ENCODE results near the gene HOXA6. TPM values are rescaled to one million over a fixed set of nuclear protein-coding genes. Genes with fewer than 3 reads are reported as not detected.

Gene HOXA6
- total and polyA plus RNA-seq, 4 experiments from 2014 or later = not detected

DNA sequence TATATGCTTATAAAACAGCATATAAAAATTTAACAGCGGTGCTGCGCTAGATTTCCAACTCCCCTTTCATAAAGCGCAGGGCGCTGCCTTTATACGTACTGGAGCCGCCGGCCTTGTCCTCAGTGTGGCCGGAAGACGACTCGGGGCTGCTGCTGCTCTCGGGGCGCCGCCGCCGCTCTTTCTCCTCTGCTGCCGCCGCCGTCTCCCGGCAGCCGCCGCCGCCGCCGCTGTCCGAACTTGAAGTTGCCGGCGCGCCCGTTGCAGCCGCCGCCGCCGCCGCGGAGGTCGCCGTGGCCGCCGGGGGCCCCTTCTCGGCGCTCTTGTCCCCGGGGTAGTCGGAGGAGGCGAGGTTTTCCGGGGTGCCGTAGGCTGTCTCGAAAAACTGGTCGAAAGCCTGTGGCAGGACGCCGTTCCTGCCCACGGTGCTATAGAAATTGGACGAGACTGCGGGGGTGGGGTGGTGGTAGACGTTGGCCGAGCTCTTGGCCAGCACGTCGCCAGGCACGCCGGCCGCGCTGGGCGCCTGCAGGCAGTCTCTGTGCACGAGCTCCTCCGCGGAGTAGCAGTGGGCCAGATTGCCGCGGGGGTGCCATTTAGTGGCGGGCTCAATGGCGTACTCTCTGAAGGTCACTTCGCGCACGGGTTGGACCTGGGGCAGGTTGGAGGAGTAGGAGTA is 36.9 kb upstream of the HOXA6 start:
- Mint-ChIP-seq H3K27me3 (peaks cover 61 to 70% of the 10 kb centered on the region in 2 donors), H3K27ac (peak overlapping the region in 6 of 7 donors; percentile 3 to 89 (median 65)), H3K36me3 (peaks cover 1 to 4% of the 10 kb centered on the region in 2 donors), H3K4me3 (peak overlapping the region; percentile 64 to 88 (median 76)), H3K9me3 (peaks cover 0 to 11% (median 1%) of the 10 kb centered on the region in 8 donors), H3K4me1 (peaks cover 27 to 61% (median 44%) of the 10 kb centered on the region in 4 donors)
- DNase-seq = peak in 1 of 5 donors; percentile 37
- H3K27me3 ChIP-seq (ENCODE audit: insufficient read depth, low read length) = peaks cover 77% of the 10 kb centered on the region
- ChIA-PET CTCF (ENCODE audit: partially characterized antibody) (interaction anchor here (0.5 to 1.6 kb wide), 4 partner anchors 12 to 576 kb away, joined by 3 to 8 read pairs (median 6); no protein-coding TSS in a partner anchor), POLR2A (ENCODE audit: partially characterized antibody) (interaction anchor here (0.6 to 3.1 kb wide), 8 partner anchors 10 to 334 kb away, joined by 3 to 9 read pairs (median 3); partner anchors contain the start of gene HOXA10)
- H3K4me1 ChIP-seq (ENCODE audit: insufficient read depth, low read length) = peaks cover 60% of the 10 kb centered on the region
- H3K27ac ChIP-seq (ENCODE audit: low read depth, low read length) = no peak overlapping the region
- H3K9me3 ChIP-seq (ENCODE audit: control insufficient read depth in 1 of 2, low read length in 2 of 2) = no peaks in the 10 kb centered on the region
- no peaks in the 10 kb centered on the region for H3K36me3 ChIP-seq (ENCODE audit: insufficient read depth, low read length)
- intact Hi-C loops (cut with micrococcal nuclease) = loop anchor here (1.0 kb wide), 1 partner anchor 11 kb away; no protein-coding TSS in a partner anchor
- H3K4me3 ChIP-seq (ENCODE audit: low read length in 2 of 2) = peak overlapping the region in 1 of 2 donors; percentile 39

DNA sequence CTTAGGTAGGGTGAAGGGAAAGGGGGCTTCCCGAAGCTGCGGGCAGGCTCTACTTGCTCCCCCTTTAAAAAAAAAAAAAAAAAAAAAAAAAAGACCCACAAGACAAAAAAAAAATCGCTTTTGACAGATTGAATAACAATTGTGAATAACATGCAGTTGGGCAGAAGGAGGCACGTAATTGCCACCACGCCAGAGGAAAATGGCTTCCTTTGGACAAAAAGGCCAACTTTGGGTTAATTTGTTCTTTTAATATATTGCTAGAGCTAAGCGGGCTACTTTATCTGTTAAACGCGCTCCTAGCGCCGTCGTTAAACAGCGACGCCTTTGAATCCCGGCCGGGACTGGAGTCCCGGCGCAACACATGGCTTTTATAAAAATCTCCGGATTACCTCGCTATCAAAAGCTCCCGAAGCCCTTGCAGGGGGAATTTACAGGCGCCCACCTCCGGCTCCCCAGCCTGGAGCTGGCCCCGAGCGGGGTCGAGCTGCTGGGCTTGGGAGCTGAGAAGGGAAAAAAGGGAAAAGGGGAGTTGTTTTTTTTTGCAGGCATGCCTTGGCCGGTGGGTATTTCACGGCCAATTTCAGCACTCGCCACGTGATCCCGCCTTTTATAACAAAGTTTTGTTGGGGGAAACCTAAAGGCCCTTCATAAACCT is 36.2 kb upstream of the HOXA6 start:
- Histone ChIP-seq H3K9me3 (ENCODE audit: control insufficient read depth in 1 of 2, low read length in 2 of 2) (no peaks in the 10 kb centered on the region), H3K27me3 (ENCODE audit: insufficient read depth, low read length) (peaks cover 76% of the 10 kb centered on the region), H3K4me1 (ENCODE audit: insufficient read depth, low read length) (peaks cover 55% of the 10 kb centered on the region), H3K27ac (ENCODE audit: low read depth, low read length) (no peak overlapping the region), H3K4me3 (ENCODE audit: low read length in 2 of 2) (no peak overlapping the region), H3K36me3 (ENCODE audit: insufficient read depth, low read length) (no peaks in the 10 kb centered on the region)
- Mint-ChIP-seq H3K9me3 (peaks cover 0 to 15% (median 1%) of the 10 kb centered on the region in 8 donors), H3K4me3 (peak overlapping the region in 7 of 8 donors; percentile 61 to 77 (median 72)), H3K27me3 (peaks cover 67 to 73% of the 10 kb centered on the region in 2 donors), H3K27ac (peak overlapping the region in 3 of 7 donors; percentile 62 to 89 (median 68)), H3K36me3 (peaks cover 1 to 4% of the 10 kb centered on the region in 2 donors), H3K4me1 (peaks cover 27 to 59% (median 42%) of the 10 kb centered on the region in 4 donors)
- ChIA-PET CTCF (ENCODE audit: partially characterized antibody) (interaction anchor here (1.0 to 1.6 kb wide), 3 partner anchors 11 to 508 kb away, joined by 3 to 6 read pairs (median 3); no protein-coding TSS in a partner anchor), POLR2A (ENCODE audit: partially characterized antibody) (interaction anchor here (0.5 to 2.0 kb wide), 7 partner anchors 10 to 984 kb away, joined by 3 to 9 read pairs (median 3); partner anchors contain the start of gene HOXA10)
- intact Hi-C loops (cut with micrococcal nuclease) = loop anchor here (1.0 kb wide), 1 partner anchor 11 kb away; no protein-coding TSS in a partner anchor
- DNase-seq = no peak

DNA sequence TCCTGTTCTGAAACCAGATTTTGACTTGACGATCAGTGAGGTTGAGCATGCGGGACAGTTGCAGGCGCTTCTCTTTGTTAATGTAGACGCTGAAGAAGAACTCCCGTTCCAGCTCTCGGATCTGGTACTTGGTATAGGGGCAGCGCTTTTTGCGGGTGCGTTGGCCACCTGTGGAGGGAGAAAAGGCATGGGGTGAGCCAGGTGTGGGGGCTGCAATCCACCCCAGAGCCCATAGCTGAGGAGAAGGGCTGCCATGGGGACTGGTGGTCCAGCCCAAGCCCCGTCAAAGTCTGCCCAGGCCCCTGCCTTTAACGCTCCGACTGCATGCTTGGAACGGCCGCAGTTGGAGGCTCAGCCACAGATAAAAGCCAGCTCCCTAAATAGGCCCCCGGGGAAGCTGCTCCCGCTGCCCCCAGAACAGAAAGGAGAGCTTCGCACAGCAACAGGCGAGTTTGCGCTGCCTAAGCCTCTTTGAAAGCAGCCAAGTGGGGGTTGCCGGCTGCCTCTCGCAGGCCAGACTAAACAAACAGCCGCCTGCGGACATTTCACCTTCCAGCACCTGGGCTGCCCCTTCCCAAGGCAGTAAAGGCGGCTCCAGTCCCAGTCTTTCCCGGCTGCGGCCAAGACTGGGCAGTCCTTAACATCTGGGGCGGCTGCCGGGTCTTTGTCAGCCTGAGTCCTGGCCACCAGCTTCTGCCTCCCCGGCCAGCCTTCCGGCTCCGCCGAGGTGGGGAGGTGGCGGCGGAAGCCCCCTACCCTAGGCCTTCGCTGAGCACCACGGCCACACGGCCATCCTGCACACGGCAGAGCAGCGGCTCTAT is 35.5 kb upstream of the HOXA6 start:
- Mint-ChIP-seq H3K27ac (peak overlapping the region in 3 of 7 donors; percentile 37 to 89 (median 48)), H3K4me1 (peaks cover 21 to 52% (median 35%) of the 10 kb centered on the region in 4 donors), H3K27me3 (peaks cover 65 to 72% of the 10 kb centered on the region in 2 donors), H3K4me3 (peak overlapping the region in 3 of 8 donors; percentile 25 to 77 (median 29)), H3K36me3 (peaks cover 1 to 4% of the 10 kb centered on the region in 2 donors), H3K9me3 (peaks cover 0 to 15% (median 1%) of the 10 kb centered on the region in 8 donors)
- H3K4me3 ChIP-seq (ENCODE audit: low read length in 2 of 2) = no peak overlapping the region
- ChIA-PET POLR2A (ENCODE audit: partially characterized antibody) (interaction anchor here (0.5 to 2.0 kb wide), 6 partner anchors 8 to 983 kb away, joined by 3 to 9 read pairs (median 3); partner anchors contain the start of gene HOXA10), CTCF (ENCODE audit: partially characterized antibody) (interaction anchor here (1.0 to 1.6 kb wide), 5 partner anchors 8 to 508 kb away, joined by 3 to 6 read pairs (median 5); no protein-coding TSS in a partner anchor)
- no peak for DNase-seq
- intact Hi-C loops (cut with micrococcal nuclease) = no loop called here
- H3K36me3 ChIP-seq (ENCODE audit: insufficient read depth, low read length) = no peaks in the 10 kb centered on the region
- peaks cover 69% of the 10 kb centered on the region for H3K27me3 ChIP-seq (ENCODE audit: insufficient read depth, low read length)
- H3K27ac ChIP-seq (ENCODE audit: low read depth, low read length) = no peak overlapping the region
- H3K9me3 ChIP-seq (ENCODE audit: control insufficient read depth in 1 of 2, low read length in 2 of 2) = no peaks in the 10 kb centered on the region
- peaks cover 48% of the 10 kb centered on the region for H3K4me1 ChIP-seq (ENCODE audit: insufficient read depth, low read length)

DNA sequence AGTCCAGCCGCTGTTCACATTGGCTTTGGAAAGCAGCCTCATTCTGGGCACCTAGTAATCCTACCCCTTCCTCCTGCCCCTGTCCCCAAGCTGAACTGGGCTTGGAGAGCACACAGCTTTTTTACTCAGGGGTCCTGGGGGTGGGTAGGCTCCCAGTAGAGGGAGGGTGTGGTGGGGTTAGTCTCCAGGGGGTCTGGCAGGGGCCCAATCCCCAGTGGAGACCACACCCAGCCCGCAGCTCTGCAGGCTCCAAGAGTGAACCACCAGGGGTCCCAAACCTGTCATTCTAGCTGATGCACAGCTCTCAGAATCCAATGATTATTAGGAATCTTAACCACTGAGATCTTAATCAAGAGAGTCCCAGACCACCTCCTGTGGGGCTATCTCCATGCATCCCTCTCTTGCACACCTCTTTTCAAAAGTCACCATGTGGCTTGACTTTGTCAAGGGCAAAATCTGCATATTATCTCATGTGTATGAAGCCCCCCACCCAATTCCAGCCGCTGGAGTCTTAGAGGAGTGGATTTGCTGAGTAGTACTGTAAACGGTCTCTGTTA is 34.8 kb upstream of the HOXA6 start:
- H3K27me3 ChIP-seq (ENCODE audit: insufficient read depth, low read length) = peaks cover 62% of the 10 kb centered on the region
- H3K27ac ChIP-seq (ENCODE audit: low read depth, low read length) = no peak overlapping the region
- intact Hi-C loops (cut with micrococcal nuclease) = no loop called here
- H3K27me3 Mint-ChIP-seq = peaks cover 63 to 72% of the 10 kb centered on the region in 2 donors
- CTCF ChIA-PET (ENCODE audit: partially characterized antibody) = interaction anchor here (0.6 to 1.6 kb wide), 5 partner anchors 8 to 42 kb away, joined by 3 to 6 read pairs (median 5); no protein-coding TSS in a partner anchor
- H3K4me3 ChIP-seq (ENCODE audit: low read length in 2 of 2) = no peak overlapping the region
- H3K9me3 Mint-ChIP-seq = peaks cover 0 to 15% (median 1%) of the 10 kb centered on the region in 8 donors
- H3K36me3 Mint-ChIP-seq = peaks cover 1 to 4% of the 10 kb centered on the region in 2 donors
- DNase-seq = no peak
- H3K36me3 ChIP-seq (ENCODE audit: insufficient read depth, low read length) = no peaks in the 10 kb centered on the region
- POLR2A ChIA-PET (ENCODE audit: partially characterized antibody) = interaction anchor here (1.2 to 2.0 kb wide), 2 partner anchors 8 kb away, joined by 3 to 9 read pairs; partner anchors contain the start of gene HOXA10
- H3K4me1 Mint-ChIP-seq = peaks cover 20 to 44% (median 30%) of the 10 kb centered on the region in 4 donors
- peak overlapping the region in 2 of 7 donors; percentile 37 to 89 for H3K27ac Mint-ChIP-seq
- H3K9me3 ChIP-seq (ENCODE audit: control insufficient read depth in 1 of 2, low read length in 2 of 2) = no peaks in the 10 kb centered on the region
- H3K4me1 ChIP-seq (ENCODE audit: insufficient read depth, low read length) = peaks cover 41% of the 10 kb centered on the region
- H3K4me3 Mint-ChIP-seq = no peak overlapping the region

DNA sequence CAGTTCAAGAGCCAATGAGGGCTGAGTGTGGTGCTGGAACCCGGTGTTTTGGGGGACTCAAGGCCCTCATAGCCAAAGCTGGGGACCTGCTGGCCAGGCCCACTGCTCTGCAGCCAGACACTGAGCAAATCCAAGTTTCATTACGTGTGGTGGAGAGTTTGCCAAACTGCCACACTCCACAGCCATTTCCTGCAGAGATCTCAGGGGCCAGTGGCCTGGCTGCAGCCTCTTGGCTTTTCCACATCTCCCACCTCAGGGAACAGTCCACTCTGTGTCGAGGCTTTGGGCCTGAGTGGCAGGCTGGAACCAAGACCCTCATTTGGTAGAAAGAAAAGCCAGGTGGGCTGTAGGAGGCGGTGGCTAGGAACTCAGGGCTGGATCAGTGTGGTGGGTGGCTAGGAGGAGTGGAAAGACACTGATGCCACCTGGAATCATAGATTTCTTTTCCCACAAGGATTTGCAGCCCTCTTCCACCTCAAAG is 34.3 kb upstream of the HOXA6 start:
- no peak overlapping the region for H3K27ac ChIP-seq (ENCODE audit: low read depth, low read length)
- Mint-ChIP-seq H3K27ac (peak overlapping the region in 2 of 7 donors; percentile 53 to 89), H3K4me3 (peak overlapping the region in 1 of 8 donors; percentile 35), H3K36me3 (peaks cover 1 to 4% of the 10 kb centered on the region in 2 donors), H3K4me1 (peaks cover 20 to 40% (median 28%) of the 10 kb centered on the region in 4 donors), H3K27me3 (peaks cover 58 to 70% of the 10 kb centered on the region in 2 donors), H3K9me3 (peaks cover 0 to 15% (median 1%) of the 10 kb centered on the region in 8 donors)
- H3K36me3 ChIP-seq (ENCODE audit: insufficient read depth, low read length) = no peaks in the 10 kb centered on the region
- no peak for DNase-seq
- intact Hi-C loops (cut with micrococcal nuclease) = no loop called here
- H3K4me1 ChIP-seq (ENCODE audit: insufficient read depth, low read length) = peaks cover 40% of the 10 kb centered on the region
- H3K9me3 ChIP-seq (ENCODE audit: control insufficient read depth in 1 of 2, low read length in 2 of 2) = no peaks in the 10 kb centered on the region
- ChIA-PET POLR2A (ENCODE audit: partially characterized antibody) (interaction anchor here (1.2 kb wide), 1 partner anchor 9 kb away, joined by 3 read pairs; no protein-coding TSS in a partner anchor), CTCF (ENCODE audit: partially characterized antibody) (interaction anchor here (0.6 to 1.6 kb wide), 4 partner anchors 9 to 41 kb away, joined by 3 to 6 read pairs (median 5); no protein-coding TSS in a partner anchor)
- H3K4me3 ChIP-seq (ENCODE audit: low read length in 2 of 2) = no peak overlapping the region
- peaks cover 57% of the 10 kb centered on the region for H3K27me3 ChIP-seq (ENCODE audit: insufficient read depth, low read length)
